GM23338 (cell line): ENCODE data around the gene MGAT5. TPM values are rescaled to one million over a fixed set of nuclear protein-coding genes. Genes with fewer than 3 reads are reported as not detected.

ENCODE experiments used
- ATAC-seq: fragments of 200-7000 bp; cut with Tn5 transposase; 3 replicates; pipeline ENCODE4 v1.9.1; 2020
- DNase-seq: peaks from one replicate; pipeline ENCODE4 v3.0.0-alpha.2; 2015; ENCODE audit warnings: low spot score
- H2AFZ ChIP-seq: fragments of 200-600 bp; sonication (generic); 2 replicates; pipeline ENCODE4 v1.8.0; 2016; ENCODE audit warnings: antibody characterized with exemption, mild to moderate bottlenecking, moderate library complexity
- H3F3A ChIP-seq: fragments of 200-600 bp; sonication (generic); replicated peaks from 2 replicates; pipeline ENCODE4 v1.8.0; 2017; ENCODE audit warnings: antibody characterized with exemption, mixed run types, low read depth
- H3K27ac ChIP-seq: fragments of 200-600 bp; sonication (generic); 2 replicates; pipeline ENCODE4 v1.6.1; 2016; ENCODE audit warnings: low read depth
- H3K27me3 ChIP-seq: fragments of 200-600 bp; sonication (generic); 2 replicates; pipeline ENCODE4 v1.8.0; 2016; ENCODE audit warnings: mild to moderate bottlenecking, mixed run types, moderate library complexity; ENCODE audit not compliant: insufficient read depth
- H3K36me3 ChIP-seq: fragments of 200-600 bp; sonication (generic); 2 replicates; pipeline ENCODE4 v1.8.0; 2016; ENCODE audit warnings: mild to moderate bottlenecking; ENCODE audit not compliant: insufficient read depth
- H3K4me1 ChIP-seq: fragments of 200-600 bp; sonication (generic); 2 replicates; pipeline ENCODE4 v1.8.0; 2016; ENCODE audit warnings: mild to moderate bottlenecking, moderate library complexity; ENCODE audit not compliant: insufficient read depth
- H3K4me2 ChIP-seq: fragments of 200-600 bp; sonication (generic); 2 replicates; pipeline ENCODE4 v1.7.1; 2017; ENCODE audit warnings: mixed run types
- H3K4me3 ChIP-seq: fragments of 200-600 bp; sonication (generic); 2 replicates; pipeline ENCODE4 v1.6.1; 2016; ENCODE audit warnings: mixed run types
- H3K79me2 ChIP-seq: fragments of 200-600 bp; sonication (generic); replicated peaks from 2 replicates; pipeline ENCODE4 v1.8.0; 2017; ENCODE audit warnings: mild to moderate bottlenecking; ENCODE audit not compliant: insufficient read depth
- H3K9me2 ChIP-seq: fragments of 200-600 bp; sonication (generic); 2 replicates; pipeline ENCODE4 v1.8.0; 2017; ENCODE audit not compliant: insufficient read depth
- H4K20me1 ChIP-seq: fragments of 200-600 bp; sonication (generic); replicated peaks from 2 replicates; pipeline ENCODE4 v1.8.0; 2017; ENCODE audit warnings: mild to moderate bottlenecking; ENCODE audit not compliant: insufficient read depth
- H3K27ac Mint-ChIP-seq: 2 replicates; pipeline ENCODE4 v1.8.0; 2020; ENCODE audit warnings: inconsistent platforms, mild to moderate bottlenecking, moderate library complexity, mixed read lengths
- H3K27me3 Mint-ChIP-seq: 3 replicates; pipeline ENCODE4 v1.8.0; 2022; ENCODE audit warnings: low read depth, mild to moderate bottlenecking, moderate library complexity, mixed read lengths, inconsistent platforms; ENCODE audit not compliant: insufficient read depth, poor library complexity
- H3K36me3 Mint-ChIP-seq: 3 replicates; pipeline ENCODE4 v1.8.0; 2021; ENCODE audit warnings: low read depth, mild to moderate bottlenecking, inconsistent platforms, moderate library complexity, mixed read lengths
- H3K4me1 Mint-ChIP-seq: 3 replicates; pipeline ENCODE4 v1.8.0; 2020; ENCODE audit warnings: mild to moderate bottlenecking, inconsistent platforms, mixed read lengths
- H3K4me3 Mint-ChIP-seq: 3 replicates; pipeline ENCODE4 v1.8.0; 2021; ENCODE audit warnings: moderate library complexity, mild to moderate bottlenecking, inconsistent platforms, mixed read lengths
- H3K9me3 Mint-ChIP-seq: 3 replicates; pipeline ENCODE4 v1.8.0; 2020; ENCODE audit warnings: moderate library complexity, mild to moderate bottlenecking, inconsistent platforms, mixed read lengths
- CREB1 ChIP-seq: fragments of 250-450 bp; sonication (Bioruptor Pico); IDR thresholded peaks from 2 replicates; pipeline ENCODE4 v1.5.0; 2020; ENCODE audit warnings: low read depth, mild to moderate bottlenecking, moderate library complexity
- CTCF ChIP-seq, 2 experiments: fragments of 200-600 bp in 1 of 2; sonication (generic) in 1 of 2; conservative IDR thresholded peaks; 2 replicates each; pipeline versions ENCODE4 v1.5.1 to v1.6.1; 2016 to 2017; ENCODE audit warnings: antibody characterized with exemption in 2 of 2, low read depth in 2 of 2, mild to moderate bottlenecking in 2 of 2, moderate library complexity in 1 of 2
- ETS1 ChIP-seq: IDR thresholded peaks from 2 replicates; pipeline ENCODE4 v1.6.1; 2016; ENCODE audit warnings: antibody characterized with exemption
- EZH2 ChIP-seq: fragments of 200-600 bp; sonication (generic); IDR thresholded peaks from one replicate; pipeline ENCODE4 v1.8.0; 2017; ENCODE audit warnings: antibody characterized with exemption, mild to moderate bottlenecking, low read depth; ENCODE audit not compliant: unreplicated experiment
- EZH2phosphoT487 ChIP-seq: fragments of 200-600 bp; sonication (generic); IDR thresholded peaks from one replicate; pipeline ENCODE4 v1.8.1; 2018; ENCODE audit warnings: antibody characterized with exemption; ENCODE audit not compliant: unreplicated experiment
- JUNB ChIP-seq: IDR thresholded peaks from one replicate; pipeline ENCODE4 v1.6.1; 2016; ENCODE audit warnings: antibody characterized with exemption; ENCODE audit not compliant: unreplicated experiment
- POLR2AphosphoS5 ChIP-seq: IDR thresholded peaks from 2 replicates; pipeline ENCODE4 v1.6.1; 2016; ENCODE audit warnings: antibody characterized with exemption, low read depth
- STAT1 ChIP-seq: IDR thresholded peaks from one replicate; pipeline ENCODE4 v1.6.1; 2016; ENCODE audit warnings: antibody characterized with exemption; ENCODE audit not compliant: unreplicated experiment
- ZNF114 ChIP-seq: fragments of 250-450 bp; sonication (Bioruptor Pico); IDR thresholded peaks from 2 replicates; pipeline ENCODE4 v1.5.0; 2020; ENCODE audit warnings: mild to moderate bottlenecking, moderate library complexity
- ZNF331 ChIP-seq: fragments of 250-450 bp; sonication (Bioruptor Pico); IDR thresholded peaks from 2 replicates; pipeline ENCODE4 v1.5.0; 2020; ENCODE audit warnings: low read depth, mild to moderate bottlenecking, moderate library complexity
- polyA plus RNA-seq: library from polyadenylated mRNA; unstranded; fragments of >200 nt; fragmentation: Nextera tagmentation; extraction: Ambion mirVana; gene quantifications from 2 replicates; pipeline ENCODE4 v1.2.1, GENCODE V29; 2016
- total RNA-seq: library from RNA; depleted of rRNA; stranded (reverse); fragments of >200 nt; shearing (Covaris generic); gene quantifications from 2 replicates; pipeline ENCODE4 v1.2.3, GENCODE V29; 2014
- TF ChIP-seq, protein P1 (sequence below): IDR thresholded peaks from one replicate; pipeline ENCODE4 v1.6.1; 2018; ENCODE audit warnings: antibody characterized with exemption; ENCODE audit not compliant: unreplicated experiment
- TF ChIP-seq, protein P2 (sequence below): fragments of 250-450 bp; sonication (Bioruptor Pico); IDR thresholded peaks from 2 replicates; pipeline ENCODE4 v1.5.0; 2020; ENCODE audit warnings: mild to moderate bottlenecking, moderate library complexity

The MGAT5 gene
- total and polyA plus RNA-seq, 2 experiments from 2014 or later = 4.6 to 27.6 TPM

DNA sequence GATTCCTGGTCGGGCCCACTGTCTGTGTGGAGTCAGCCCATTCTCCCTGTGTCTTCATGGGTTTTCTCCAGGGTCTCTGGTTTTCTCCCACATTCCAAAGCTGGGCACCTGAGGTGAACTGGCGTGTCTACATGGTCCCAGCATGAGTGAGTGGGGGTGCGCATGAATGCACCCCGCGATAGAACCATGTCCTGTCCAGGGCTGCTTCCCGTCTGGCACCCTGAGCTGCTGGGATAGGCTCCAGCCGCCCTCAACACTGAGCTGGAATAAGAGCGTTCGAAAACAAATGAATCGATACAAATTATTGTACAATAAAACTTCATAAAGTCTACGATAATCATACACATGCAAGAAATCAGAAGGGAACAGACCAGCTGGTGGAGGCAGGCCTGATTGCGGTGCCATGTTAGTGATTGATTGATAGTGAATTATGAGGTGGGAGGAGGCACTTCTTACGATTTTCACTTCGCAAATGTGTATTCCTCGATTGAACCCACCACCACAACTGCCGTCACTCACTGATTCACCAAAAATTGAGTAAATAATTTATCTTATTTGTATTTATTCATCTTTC is 186.6 kb downstream of the MGAT5 start (continued):
- TF ChIP-seq EZH2 = no peak

DNA sequence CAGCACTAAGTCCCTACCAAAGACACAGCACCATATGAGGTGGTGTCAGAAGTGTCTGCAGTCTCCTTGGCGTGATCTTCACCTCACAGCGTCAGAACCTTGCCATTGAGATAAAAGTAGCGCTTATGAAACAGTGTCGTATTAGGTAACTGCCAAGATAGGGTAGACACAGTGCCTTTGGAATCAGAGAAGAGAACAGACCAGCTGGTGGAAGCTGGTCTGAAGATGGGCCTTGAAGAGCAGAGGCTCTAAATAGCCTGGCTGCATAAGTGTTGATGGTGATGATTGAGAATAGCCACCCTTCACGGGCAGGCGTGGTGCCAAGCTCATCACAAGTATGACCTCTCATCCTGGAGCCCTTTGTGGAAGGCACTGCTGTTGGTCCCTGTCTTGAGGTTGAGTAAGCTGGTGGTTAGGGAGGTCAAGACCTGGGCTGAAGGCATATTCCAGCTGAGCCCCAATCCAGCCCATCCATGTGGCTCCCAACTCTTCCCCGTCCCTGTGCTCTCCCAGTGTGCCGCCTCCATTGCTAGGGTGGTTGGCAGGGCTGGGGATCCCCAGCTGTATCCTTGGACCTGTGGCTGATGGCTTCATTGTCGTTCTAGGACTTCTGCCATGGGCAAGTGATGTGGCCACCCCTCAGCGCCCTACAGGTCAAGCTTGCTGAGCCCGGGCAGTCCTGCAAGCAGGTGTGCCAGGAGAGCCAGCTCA is 187.4 kb downstream of the MGAT5 start:
- H3K36me3 Mint-ChIP-seq = no peaks in the 10 kb centered on the region
- Histone ChIP-seq H3K27ac (no peak overlapping the region), H3K27me3 (no peaks in the 10 kb centered on the region)
- TF ChIP-seq CREB1 (CRISPR knock-in tag) (no peak), CTCF (conservative IDR thresholded peaks at IDR 0.05; ENCODE audit: low read depth in 2 of 2) (no peak), STAT1 (no peak), ZNF331 (CRISPR knock-in tag) (no peak), EZH2phosphoT487 (no peak), ZNF114 (CRISPR knock-in tag) (no peak), POLR2AphosphoS5 (no peak), ETS1 (no peak), JUNB (no peak), EZH2 (no peak)
- TF ChIP-seq, protein P1, sequence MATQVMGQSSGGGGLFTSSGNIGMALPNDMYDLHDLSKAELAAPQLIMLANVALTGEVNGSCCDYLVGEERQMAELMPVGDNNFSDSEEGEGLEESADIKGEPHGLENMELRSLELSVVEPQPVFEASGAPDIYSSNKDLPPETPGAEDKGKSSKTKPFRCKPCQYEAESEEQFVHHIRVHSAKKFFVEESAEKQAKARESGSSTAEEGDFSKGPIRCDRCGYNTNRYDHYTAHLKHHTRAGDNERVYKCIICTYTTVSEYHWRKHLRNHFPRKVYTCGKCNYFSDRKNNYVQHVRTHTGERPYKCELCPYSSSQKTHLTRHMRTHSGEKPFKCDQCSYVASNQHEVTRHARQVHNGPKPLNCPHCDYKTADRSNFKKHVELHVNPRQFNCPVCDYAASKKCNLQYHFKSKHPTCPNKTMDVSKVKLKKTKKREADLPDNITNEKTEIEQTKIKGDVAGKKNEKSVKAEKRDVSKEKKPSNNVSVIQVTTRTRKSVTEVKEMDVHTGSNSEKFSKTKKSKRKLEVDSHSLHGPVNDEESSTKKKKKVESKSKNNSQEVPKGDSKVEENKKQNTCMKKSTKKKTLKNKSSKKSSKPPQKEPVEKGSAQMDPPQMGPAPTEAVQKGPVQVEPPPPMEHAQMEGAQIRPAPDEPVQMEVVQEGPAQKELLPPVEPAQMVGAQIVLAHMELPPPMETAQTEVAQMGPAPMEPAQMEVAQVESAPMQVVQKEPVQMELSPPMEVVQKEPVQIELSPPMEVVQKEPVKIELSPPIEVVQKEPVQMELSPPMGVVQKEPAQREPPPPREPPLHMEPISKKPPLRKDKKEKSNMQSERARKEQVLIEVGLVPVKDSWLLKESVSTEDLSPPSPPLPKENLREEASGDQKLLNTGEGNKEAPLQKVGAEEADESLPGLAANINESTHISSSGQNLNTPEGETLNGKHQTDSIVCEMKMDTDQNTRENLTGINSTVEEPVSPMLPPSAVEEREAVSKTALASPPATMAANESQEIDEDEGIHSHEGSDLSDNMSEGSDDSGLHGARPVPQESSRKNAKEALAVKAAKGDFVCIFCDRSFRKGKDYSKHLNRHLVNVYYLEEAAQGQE = no peak
- TF ChIP-seq, protein P2, sequence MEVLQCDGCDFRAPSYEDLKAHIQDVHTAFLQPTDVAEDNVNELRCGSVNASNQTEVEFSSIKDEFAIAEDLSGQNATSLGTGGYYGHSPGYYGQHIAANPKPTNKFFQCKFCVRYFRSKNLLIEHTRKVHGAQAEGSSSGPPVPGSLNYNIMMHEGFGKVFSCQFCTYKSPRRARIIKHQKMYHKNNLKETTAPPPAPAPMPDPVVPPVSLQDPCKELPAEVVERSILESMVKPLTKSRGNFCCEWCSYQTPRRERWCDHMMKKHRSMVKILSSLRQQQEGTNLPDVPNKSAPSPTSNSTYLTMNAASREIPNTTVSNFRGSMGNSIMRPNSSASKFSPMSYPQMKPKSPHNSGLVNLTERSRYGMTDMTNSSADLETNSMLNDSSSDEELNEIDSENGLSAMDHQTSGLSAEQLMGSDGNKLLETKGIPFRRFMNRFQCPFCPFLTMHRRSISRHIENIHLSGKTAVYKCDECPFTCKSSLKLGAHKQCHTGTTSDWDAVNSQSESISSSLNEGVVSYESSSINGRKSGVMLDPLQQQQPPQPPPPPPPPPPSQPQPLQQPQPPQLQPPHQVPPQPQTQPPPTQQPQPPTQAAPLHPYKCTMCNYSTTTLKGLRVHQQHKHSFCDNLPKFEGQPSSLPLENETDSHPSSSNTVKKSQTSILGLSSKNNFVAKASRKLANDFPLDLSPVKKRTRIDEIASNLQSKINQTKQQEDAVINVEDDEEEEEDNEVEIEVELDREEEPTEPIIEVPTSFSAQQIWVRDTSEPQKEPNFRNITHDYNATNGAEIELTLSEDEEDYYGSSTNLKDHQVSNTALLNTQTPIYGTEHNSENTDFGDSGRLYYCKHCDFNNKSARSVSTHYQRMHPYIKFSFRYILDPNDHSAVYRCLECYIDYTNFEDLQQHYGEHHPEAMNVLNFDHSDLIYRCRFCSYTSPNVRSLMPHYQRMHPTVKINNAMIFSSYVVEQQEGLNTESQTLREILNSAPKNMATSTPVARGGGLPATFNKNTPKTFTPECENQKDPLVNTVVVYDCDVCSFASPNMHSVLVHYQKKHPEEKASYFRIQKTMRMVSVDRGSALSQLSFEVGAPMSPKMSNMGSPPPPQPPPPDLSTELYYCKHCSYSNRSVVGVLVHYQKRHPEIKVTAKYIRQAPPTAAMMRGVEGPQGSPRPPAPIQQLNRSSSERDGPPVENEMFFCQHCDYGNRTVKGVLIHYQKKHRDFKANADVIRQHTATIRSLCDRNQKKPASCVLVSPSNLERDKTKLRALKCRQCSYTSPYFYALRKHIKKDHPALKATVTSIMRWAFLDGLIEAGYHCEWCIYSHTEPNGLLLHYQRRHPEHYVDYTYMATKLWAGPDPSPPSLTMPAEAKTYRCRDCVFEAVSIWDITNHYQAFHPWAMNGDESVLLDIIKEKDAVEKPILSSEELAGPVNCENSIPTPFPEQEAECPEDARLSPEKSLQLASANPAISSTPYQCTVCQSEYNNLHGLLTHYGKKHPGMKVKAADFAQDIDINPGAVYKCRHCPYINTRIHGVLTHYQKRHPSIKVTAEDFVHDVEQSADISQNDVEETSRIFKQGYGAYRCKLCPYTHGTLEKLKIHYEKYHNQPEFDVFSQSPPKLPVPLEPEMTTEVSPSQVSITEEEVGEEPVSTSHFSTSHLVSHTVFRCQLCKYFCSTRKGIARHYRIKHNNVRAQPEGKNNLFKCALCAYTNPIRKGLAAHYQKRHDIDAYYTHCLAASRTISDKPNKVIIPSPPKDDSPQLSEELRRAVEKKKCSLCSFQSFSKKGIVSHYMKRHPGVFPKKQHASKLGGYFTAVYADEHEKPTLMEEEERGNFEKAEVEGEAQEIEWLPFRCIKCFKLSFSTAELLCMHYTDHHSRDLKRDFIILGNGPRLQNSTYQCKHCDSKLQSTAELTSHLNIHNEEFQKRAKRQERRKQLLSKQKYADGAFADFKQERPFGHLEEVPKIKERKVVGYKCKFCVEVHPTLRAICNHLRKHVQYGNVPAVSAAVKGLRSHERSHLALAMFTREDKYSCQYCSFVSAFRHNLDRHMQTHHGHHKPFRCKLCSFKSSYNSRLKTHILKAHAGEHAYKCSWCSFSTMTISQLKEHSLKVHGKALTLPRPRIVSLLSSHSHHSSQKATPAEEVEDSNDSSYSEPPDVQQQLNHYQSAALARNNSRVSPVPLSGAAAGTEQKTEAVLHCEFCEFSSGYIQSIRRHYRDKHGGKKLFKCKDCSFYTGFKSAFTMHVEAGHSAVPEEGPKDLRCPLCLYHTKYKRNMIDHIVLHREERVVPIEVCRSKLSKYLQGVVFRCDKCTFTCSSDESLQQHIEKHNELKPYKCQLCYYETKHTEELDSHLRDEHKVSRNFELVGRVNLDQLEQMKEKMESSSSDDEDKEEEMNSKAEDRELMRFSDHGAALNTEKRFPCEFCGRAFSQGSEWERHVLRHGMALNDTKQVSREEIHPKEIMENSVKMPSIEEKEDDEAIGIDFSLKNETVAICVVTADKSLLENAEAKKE = no peak

More for the DNA sequence above, 187.4 kb downstream of the MGAT5 start:
- H3K9me3 Mint-ChIP-seq = no peaks in the 10 kb centered on the region
- Histone ChIP-seq H2AFZ (no peak overlapping the region), H3K4me2 (no peak overlapping the region), H3K4me1 (no peaks in the 10 kb centered on the region), H3F3A (no peaks in the 10 kb centered on the region), H4K20me1 (no peaks in the 10 kb centered on the region), H3K79me2 (no peaks in the 10 kb centered on the region), H3K9me2 (no peaks in the 10 kb centered on the region), H3K4me3 (no peak overlapping the region), H3K36me3 (no peaks in the 10 kb centered on the region)
- H3K27me3 Mint-ChIP-seq = no peaks in the 10 kb centered on the region
- no peak overlapping the region for H3K4me3 Mint-ChIP-seq
- H3K27ac Mint-ChIP-seq = no peak overlapping the region
- ATAC-seq (no peak), DNase-seq (no peak)
- H3K4me1 Mint-ChIP-seq = peaks cover 3% of the 10 kb centered on the region; the same call in 1 of the 3 replicates
